Osteocyte (in vitro differentiated cells): ENCODE results near the gene DEK. TPM values are rescaled to one million over a fixed set of nuclear protein-coding genes. Genes with fewer than 3 reads are reported as not detected.
"Not testable (repeated sequence)": the region's sequence is repeated elsewhere in the genome, so short reads cannot be mapped to it uniquely, and the experiment has no call there.

Experiments used
- DNase-seq: peaks from one replicate; pipeline ENCODE4 v3.0.0; 2021; ENCODE audit warnings: mixed read lengths; ENCODE audit not compliant: unreplicated experiment; ENCODE audit errors: extremely low spot score
- H3K27ac Mint-ChIP-seq: one replicate; pipeline ENCODE4 v1.8.0; 2021; ENCODE audit warnings: mild to moderate bottlenecking, mixed read lengths; ENCODE audit not compliant: unreplicated experiment
- H3K27me3 Mint-ChIP-seq: one replicate; pipeline ENCODE4 v1.8.0; 2021; ENCODE audit warnings: mixed read lengths; ENCODE audit not compliant: unreplicated experiment
- H3K36me3 Mint-ChIP-seq: one replicate; pipeline ENCODE4 v1.8.0; 2021; ENCODE audit warnings: mixed read lengths; ENCODE audit not compliant: unreplicated experiment
- H3K4me1 Mint-ChIP-seq: one replicate; pipeline ENCODE4 v1.8.0; 2021; ENCODE audit warnings: mixed read lengths; ENCODE audit not compliant: unreplicated experiment
- H3K4me3 Mint-ChIP-seq: one replicate; pipeline ENCODE4 v1.8.0; 2021; ENCODE audit warnings: mild to moderate bottlenecking, moderate library complexity, mixed read lengths; ENCODE audit not compliant: unreplicated experiment
- H3K9me3 Mint-ChIP-seq: one replicate; pipeline ENCODE4 v1.8.0; 2021; ENCODE audit warnings: mixed read lengths; ENCODE audit not compliant: unreplicated experiment
- CTCF ChIP-seq: fragments of 200-600 bp; sonication (generic); IDR thresholded peaks from 2 replicates; pipeline ENCODE4 v1.5.0; 2021; ENCODE audit warnings: antibody characterized with exemption, mild to moderate bottlenecking, moderate library complexity
- long read RNA-seq: library from polyadenylated mRNA; unstranded; transcript quantifications from one replicate; pipeline ENCODE4 v2.0.0, GENCODE V29; 2021
- total RNA-seq: library from RNA; stranded (reverse); gene quantifications from 2 replicates; pipeline ENCODE4 v1.2.1, GENCODE V29; 2021

The DEK gene
- total RNA-seq = 62.1 and 65.5 TPM in 2 replicates
- long read RNA-seq, transcript DEK-202 (11 exons, 3,427 nt) = major isoform, 197 of 254 reads
- long read RNA-seq, partial matches to known transcripts = 42 of 254 reads
- long read RNA-seq, other reads (novel, unspliced or antisense) = 13 of 254 reads

GRCh38 chr6:18264219-18264922, at the start of gene DEK:
Gene DEK (minus strand): TSS chr6:18264530. CDS start chr6:18263987, 543 bp downstream.
- Mint-ChIP-seq H3K27me3 (no peaks in the 10 kb centered on the region), H3K4me1 (peaks cover 46% of the 10 kb centered on the region), H3K9me3 (no peaks in the 10 kb centered on the region), H3K4me3 (peak within 1 kb of the TSS; percentile 93), H3K36me3 (peaks cover 5% of the 10 kb centered on the region), H3K27ac (peak within 1 kb of the TSS; percentile 97)
- TF ChIP-seq CTCF = peak; percentile 65
- DNase-seq = peak; percentile 92

- Mint-ChIP-seq H3K36me3 (no peaks in the 10 kb centered on the region), H3K27ac (no peak overlapping the region), H3K4me3 (no peak overlapping the region), H3K4me1 (peaks cover 13% of the 10 kb centered on the region), H3K27me3 (no peaks in the 10 kb centered on the region), H3K9me3 (peaks cover 8% of the 10 kb centered on the region)
- TF ChIP-seq CTCF = no peak
- no peak for DNase-seq
These were observed 48.0 kb upstream of the DEK start for GRCh38 chr6:18312368-18312767.

- not testable (repeated sequence) for H3K9me3 Mint-ChIP-seq, H3K36me3 Mint-ChIP-seq, H3K27me3 Mint-ChIP-seq, H3K27ac Mint-ChIP-seq, DNase-seq, H3K4me3 Mint-ChIP-seq
- peaks cover 22% of the 10 kb centered on the region for H3K4me1 Mint-ChIP-seq
These were observed 45.7 kb upstream of the DEK start for GRCh38 chr6:18310010-18310409.

GRCh38 chr6:18309046-18309445, 44.7 kb upstream of the DEK start:
- no peak for DNase-seq
- peaks cover 8% of the 10 kb centered on the region for H3K9me3 Mint-ChIP-seq
- no peaks in the 10 kb centered on the region for H3K27me3 Mint-ChIP-seq
- no peak for TF ChIP-seq CTCF
- H3K27ac Mint-ChIP-seq = peak overlapping the region; percentile 27
- H3K36me3 Mint-ChIP-seq = no peaks in the 10 kb centered on the region
- no peak overlapping the region for H3K4me3 Mint-ChIP-seq
- H3K4me1 Mint-ChIP-seq = peaks cover 22% of the 10 kb centered on the region

- Mint-ChIP-seq H3K27me3 (no peaks in the 10 kb centered on the region), H3K36me3 (no peaks in the 10 kb centered on the region), H3K4me1 (peaks cover 22% of the 10 kb centered on the region), H3K27ac (peak overlapping the region; percentile 18), H3K4me3 (no peak overlapping the region), H3K9me3 (peaks cover 8% of the 10 kb centered on the region)
- TF ChIP-seq CTCF = no peak
- no peak for DNase-seq
These were observed 43.9 kb upstream of the DEK start for GRCh38 chr6:18308070-18308735.
